NCI-H345 treated with DMSO at 0.1 percent for 48 hours (cell line): ENCODE measurements around the gene PANK2.

Experiments
- DNase-seq: peaks from one replicate; lab custom pipeline; 2025; ENCODE audit not compliant: unreplicated experiment; lab: John Stamatoyannopoulos, UW

The PANK2 gene

GRCh38 chr20:3976511-3976910 lies 87.3 kb downstream of the PANK2 start:
- DNase-seq: no peak
